SH-SY5Y (cell line): ENCODE data around the gene SH3GL1.

Experiments
- GATA2 ChIP-seq: IDR thresholded peaks from 2 replicates; pipeline ENCODE4 v1.6.1; 2011; ENCODE audit warnings: mild to moderate bottlenecking, low read depth, low read length
- GATA3 ChIP-seq: IDR thresholded peaks from 2 replicates; pipeline ENCODE4 v1.6.1; 2011; ENCODE audit warnings: low read depth, mild to moderate bottlenecking, low read length, moderate library complexity

GRCh38 chr19:4403005-4403761, 2.8 kb upstream of the SH3GL1 start:
- TF ChIP-seq GATA2 = no peak
- no peak for TF ChIP-seq GATA3
